ENCODE results near the gene RNLS.

Gene RNLS

DNA sequence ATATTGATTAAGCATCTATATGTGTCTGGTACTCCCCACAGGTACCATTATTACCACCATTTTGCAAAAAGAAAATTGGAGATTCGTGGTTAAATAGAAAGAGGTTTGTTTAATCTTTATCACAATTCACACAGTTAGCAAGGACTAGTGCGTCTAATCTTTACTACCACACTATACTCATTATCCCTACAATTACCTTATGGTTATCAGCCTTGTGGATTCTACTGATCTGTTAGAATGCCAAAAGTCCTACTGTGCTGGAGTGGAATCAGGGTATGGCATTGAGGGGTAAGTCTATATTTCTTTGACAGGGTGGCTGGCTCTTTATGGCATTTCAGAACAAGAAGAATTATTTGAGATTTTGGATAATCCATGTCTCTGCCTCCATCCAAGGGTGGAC, 156.1 kb downstream of the RNLS start:
- TF ChIP-seq, protein P1, sequence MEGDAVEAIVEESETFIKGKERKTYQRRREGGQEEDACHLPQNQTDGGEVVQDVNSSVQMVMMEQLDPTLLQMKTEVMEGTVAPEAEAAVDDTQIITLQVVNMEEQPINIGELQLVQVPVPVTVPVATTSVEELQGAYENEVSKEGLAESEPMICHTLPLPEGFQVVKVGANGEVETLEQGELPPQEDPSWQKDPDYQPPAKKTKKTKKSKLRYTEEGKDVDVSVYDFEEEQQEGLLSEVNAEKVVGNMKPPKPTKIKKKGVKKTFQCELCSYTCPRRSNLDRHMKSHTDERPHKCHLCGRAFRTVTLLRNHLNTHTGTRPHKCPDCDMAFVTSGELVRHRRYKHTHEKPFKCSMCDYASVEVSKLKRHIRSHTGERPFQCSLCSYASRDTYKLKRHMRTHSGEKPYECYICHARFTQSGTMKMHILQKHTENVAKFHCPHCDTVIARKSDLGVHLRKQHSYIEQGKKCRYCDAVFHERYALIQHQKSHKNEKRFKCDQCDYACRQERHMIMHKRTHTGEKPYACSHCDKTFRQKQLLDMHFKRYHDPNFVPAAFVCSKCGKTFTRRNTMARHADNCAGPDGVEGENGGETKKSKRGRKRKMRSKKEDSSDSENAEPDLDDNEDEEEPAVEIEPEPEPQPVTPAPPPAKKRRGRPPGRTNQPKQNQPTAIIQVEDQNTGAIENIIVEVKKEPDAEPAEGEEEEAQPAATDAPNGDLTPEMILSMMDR (IDR thresholded peaks at IDR 0.05; ENCODE audit: insufficient read depth, missing control alignments) = no peak
- FAIRE-seq (no peak), DNase-seq (ENCODE audit: insufficient read length, low spot score) (no peak)

DNA sequence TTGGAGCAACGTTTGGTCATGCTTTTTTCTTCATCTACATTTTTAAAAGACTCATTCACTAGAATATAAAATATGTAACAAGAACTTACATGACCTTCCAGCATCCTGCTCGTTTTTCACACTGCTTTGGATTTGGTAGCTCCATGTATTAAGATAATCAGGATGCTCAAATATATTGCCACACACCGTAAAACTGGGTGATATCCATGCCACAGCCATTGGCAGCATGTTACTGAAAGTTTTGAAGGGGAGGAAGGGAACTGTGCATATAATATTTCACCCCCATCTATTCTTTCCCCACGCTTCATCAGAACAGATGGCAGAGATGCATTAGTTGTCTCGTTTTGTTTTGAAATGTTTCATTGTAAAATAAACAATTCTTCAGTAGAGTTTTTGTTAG, 158.2 kb downstream of the RNLS start:
- FAIRE-seq (no peak), DNase-seq (ENCODE audit: insufficient read length, low spot score) (no peak)
- TF ChIP-seq, protein P1 (IDR thresholded peaks at IDR 0.05; ENCODE audit: insufficient read depth, missing control alignments) = no peak

GRCh38 chr10:88423732-88424131, 159.4 kb downstream of the RNLS start:
- FAIRE-seq (no peak), DNase-seq (ENCODE audit: insufficient read length, low spot score) (no peak)

GRCh38 chr10:88421590-88421989, 161.5 kb downstream of the RNLS start:
- TF ChIP-seq, protein P1 (IDR thresholded peaks at IDR 0.05; ENCODE audit: insufficient read depth, missing control alignments) = no peak
- no peak for DNase-seq (ENCODE audit: insufficient read length, low spot score)
- FAIRE-seq = no peak

More at GRCh38 chr10:88423732-88424131, 159.4 kb downstream of the RNLS start:
- TF ChIP-seq, protein P1 (IDR thresholded peaks at IDR 0.05; ENCODE audit: insufficient read depth, missing control alignments) = no peak

GRCh38 chr10:88418871-88419270, 164.2 kb downstream of the RNLS start:
- TF ChIP-seq, protein P1 (IDR thresholded peaks at IDR 0.05; ENCODE audit: insufficient read depth, missing control alignments) = no peak
- DNase-seq (ENCODE audit: insufficient read length, low spot score) (no peak), FAIRE-seq (no peak)

GRCh38 chr10:88417387-88418030, 165.6 kb downstream of the RNLS start:
- DNase-seq (ENCODE audit: insufficient read length, low spot score) (no peak), FAIRE-seq (no peak)
- TF ChIP-seq, protein P1 (IDR thresholded peaks at IDR 0.05; ENCODE audit: insufficient read depth, missing control alignments) = no peak

- DNase-seq (ENCODE audit: insufficient read length, low spot score) = no peak
- TF ChIP-seq, protein P1 (IDR thresholded peaks at IDR 0.05; ENCODE audit: insufficient read depth, missing control alignments) = no peak
- FAIRE-seq = no peak
These were observed 166.3 kb downstream of the RNLS start for GRCh38 chr10:88416801-88417200.
